Measurements from ENCODE around the gene SYNDIG1L.

SYNDIG1L gene

DNA sequence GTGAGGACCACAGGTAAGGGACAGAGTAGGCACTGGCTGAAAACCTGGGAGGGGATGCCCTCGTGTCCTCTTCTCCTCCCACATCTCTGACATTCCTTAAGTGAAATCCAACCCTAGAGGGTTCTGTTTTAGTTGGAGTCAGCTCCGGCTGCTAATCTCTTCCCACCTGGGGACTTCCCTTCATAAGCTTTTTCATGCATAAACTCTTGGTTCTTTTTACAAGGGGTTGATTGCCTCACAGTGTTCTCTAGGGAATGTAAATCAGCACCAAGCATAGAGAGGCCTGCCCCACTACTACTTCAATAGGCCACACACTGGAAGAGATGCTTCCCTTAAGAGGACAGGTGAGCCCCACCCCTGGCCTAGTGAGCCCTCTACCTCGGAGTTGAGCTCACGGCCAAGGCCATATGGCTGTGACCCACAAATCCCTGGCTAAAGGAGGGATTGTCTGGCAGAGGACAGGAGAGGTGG, 3.2 kb upstream of the SYNDIG1L start:
- no peak for DNase-seq (ENCODE audit: low read depth in 2 of 2)

DNA sequence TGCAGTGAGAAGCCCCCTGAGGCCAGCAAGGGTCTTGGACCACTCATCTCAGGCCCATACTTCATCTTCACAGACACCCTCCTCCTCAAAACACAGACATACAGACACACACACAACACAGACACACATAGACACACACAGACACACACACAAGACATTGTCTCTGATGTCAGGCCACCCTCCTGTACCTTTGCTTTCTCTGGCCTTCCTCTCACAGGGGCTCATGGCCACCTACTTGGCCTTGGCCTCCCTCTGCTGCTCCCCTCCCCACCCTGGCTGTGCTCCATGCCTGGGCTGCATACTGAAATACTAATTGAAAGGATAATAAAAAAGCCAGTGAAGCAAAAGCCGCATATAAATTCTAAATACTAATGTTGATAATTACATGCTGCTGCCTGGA, 1.6 kb upstream of the SYNDIG1L start:
- no peak for DNase-seq (ENCODE audit: low read depth in 2 of 2)

DNA sequence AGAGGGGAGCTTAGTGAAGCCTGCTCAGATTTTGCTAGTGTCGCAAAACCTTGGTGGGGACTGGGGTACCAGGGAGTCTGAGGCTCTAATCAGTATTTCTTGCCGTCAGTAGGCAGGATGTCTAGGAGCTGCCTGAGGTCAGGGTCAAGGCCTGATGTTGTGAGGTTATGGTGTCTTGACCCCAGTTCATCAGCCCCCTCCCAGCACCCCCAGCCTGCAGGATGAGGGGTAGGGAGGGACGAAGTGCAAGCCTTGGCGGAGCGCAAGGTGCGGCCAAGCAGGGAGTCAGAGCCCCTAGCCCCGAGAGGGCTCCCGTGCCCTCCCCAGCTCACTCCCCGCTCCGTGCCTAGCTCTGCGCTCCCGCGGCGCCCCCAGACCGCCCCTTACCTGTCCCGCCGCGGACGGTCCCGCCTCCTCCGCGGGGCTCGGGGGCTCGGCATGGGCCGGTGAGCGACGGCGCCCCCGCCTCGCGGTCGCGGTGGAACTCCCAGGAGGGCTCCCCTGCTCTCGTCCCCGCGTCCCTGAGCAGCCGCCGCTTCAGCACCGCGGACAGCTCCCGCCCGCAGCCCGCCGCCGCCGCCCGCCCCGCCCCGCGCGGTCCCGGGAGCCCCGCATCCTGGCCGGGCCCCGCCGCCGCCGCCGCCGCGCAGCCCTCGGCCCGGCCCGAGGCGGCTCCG, 347 bp downstream of the SYNDIG1L start:
- DNase-seq (ENCODE audit: low read depth in 2 of 2), result peak; percentile 28 to 40

DNA sequence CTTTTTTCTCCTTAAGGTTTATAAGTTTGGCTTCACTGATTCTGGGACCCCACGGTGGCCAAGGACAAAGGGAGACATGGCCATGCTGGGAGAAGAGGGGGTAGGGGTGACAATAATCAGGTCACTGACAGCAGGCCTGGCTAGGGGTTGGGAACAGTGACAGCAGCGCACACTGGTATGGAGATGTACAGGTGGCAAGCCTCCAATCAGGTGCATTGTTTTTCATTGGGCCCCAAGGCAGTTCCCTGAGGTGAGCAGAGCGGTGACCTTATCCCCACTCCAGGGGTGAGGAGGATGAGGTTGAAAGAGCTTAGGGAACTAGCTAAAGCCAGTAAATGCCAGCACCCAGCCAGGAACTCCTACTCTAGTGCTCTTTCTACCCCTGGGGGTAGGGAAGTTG, 1.4 kb downstream of the SYNDIG1L start:
- no peak for DNase-seq (ENCODE audit: low read depth in 2 of 2)

DNA sequence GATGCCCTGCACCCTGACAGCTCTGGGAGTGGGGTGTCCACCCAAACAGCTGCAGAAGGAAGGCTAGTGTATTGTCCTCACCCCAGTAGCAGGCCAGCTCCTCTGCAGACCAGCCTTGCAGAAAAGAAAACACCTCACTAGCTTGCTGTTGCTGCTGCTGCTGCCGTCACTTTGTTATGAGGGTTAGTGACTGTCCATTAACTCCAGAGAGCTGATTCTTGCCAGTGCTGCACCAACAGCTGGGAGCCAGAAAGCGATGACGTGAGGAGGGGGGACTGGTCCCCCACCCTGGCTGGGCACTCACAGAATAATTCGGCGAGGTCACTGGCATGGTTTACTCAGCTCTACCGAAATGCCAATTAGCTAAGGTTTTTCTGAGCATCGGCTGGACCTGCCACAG, 2.8 kb downstream of the SYNDIG1L start:
- DNase-seq (ENCODE audit: low read depth in 2 of 2), result no peak

DNA sequence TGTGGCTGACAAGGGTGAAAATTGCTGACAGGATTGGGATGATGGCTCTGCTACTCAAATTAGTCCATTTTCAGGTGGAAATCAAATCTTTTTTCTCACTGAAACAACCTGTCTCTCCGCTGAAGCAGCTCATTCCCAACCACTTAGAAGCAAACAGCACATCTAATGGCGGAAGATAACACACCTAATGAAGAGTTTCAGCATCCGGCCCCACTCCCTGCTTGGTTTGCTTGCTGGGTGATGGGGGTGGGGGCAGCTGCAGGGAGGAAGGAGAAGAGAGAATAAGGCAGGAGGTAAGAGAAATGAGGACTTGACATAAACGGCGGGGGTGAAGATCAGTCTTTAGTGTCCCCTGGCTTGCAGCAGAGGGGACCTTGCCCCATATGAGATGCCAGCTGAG, 4.0 kb downstream of the SYNDIG1L start:
- no peak for DNase-seq (ENCODE audit: low read depth in 2 of 2)

DNA sequence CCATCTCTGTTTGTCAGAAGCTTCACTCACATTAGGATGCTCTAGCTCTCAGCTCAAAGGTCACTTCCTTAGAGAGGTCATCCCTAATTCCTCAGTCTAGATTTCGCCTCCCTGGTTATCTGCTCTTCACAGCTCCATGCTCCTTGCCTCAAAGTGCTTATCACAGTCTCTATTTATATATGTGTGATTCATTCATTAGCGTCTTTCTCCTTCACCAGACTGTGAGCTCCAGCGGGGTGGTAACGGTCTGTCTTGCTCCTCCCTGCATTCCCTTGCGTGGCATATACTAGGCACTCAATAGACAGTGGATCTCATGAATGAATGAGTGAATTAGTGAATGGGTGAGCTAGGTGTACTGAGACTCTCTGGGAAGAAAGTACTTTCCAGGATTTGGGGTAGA, 6.9 kb downstream of the SYNDIG1L start:
- DNase-seq (ENCODE audit: low read depth in 2 of 2), result no peak

DNA sequence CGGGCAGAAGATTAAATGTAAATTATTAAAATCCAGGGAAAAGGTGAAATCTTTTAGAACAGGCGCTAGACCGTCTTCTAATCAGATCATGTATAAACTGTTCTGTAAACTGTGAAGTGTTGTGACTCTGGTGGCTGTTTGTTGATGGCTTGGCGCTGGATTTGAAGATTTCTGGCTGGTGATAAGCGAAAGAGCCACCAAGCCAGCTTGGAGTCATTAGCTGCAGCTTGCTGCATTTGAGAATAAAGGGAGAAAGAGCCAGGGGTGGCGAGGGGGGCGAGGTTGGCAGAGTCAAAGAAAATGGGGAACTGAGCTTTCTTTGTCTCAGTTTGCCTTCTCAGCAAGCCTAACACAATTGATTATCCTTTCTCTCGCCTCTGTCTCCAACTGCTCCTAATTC, 8.0 kb downstream of the SYNDIG1L start:
- no peak for DNase-seq (ENCODE audit: low read depth in 2 of 2)

DNA sequence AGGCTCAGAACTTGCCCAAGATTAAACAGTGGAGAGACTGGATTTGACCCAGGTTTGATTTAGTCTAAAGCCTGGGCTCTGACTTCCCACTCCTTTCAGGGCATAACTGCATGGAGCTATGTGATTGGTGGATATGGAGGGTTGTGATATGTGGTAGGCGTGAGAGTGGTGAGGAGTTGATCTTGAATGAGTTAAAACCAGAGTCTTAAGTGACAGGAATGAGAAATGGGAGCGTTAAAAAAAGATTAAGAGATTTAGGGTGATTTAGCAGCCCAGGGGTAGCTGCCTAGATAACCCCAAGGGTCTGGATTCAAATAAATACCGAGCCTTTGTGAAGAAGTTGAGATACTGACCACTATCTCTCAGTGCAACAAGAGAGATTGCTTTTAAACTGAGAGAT, 8.4 kb downstream of the SYNDIG1L start:
- DNase-seq (ENCODE audit: low read depth in 2 of 2), result no peak

DNA sequence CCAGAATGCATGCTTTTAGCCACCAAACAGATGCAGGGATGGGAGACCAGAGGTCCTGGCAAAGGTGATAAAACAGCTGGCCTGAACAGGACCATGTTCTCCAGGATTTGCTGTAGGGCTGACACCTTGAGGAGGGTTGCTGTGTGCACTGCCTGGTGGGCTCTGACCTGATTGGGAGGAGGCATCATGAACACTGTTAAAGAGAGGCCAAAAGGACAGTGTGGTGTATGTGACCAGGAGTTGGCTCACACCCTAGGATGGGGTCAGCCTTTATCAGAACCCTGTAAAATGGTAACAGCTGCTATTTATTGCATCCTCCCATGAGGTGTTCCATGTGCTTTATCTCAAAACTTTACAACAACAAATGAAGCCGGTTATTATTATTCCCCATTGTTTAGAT, 8.8 kb downstream of the SYNDIG1L start:
- no peak for DNase-seq (ENCODE audit: low read depth in 2 of 2)

DNA sequence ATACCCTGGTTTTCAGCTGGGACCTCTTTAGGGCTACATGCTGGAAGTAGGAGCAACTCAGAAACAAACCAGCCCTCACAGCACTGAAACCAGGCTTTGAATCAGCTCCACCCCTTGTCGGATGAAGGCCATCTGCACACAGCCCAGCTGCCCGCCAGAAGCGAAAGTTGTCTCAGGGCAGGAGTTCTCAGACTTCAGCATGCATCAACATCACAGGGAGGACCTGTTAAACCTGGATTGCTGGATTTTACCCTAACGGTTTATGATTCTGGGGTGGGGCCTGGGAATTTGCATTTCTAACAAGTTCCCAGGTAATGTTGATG, 10.9 kb downstream of the SYNDIG1L start:
- no peak for DNase-seq (ENCODE audit: low read depth in 2 of 2)

DNA sequence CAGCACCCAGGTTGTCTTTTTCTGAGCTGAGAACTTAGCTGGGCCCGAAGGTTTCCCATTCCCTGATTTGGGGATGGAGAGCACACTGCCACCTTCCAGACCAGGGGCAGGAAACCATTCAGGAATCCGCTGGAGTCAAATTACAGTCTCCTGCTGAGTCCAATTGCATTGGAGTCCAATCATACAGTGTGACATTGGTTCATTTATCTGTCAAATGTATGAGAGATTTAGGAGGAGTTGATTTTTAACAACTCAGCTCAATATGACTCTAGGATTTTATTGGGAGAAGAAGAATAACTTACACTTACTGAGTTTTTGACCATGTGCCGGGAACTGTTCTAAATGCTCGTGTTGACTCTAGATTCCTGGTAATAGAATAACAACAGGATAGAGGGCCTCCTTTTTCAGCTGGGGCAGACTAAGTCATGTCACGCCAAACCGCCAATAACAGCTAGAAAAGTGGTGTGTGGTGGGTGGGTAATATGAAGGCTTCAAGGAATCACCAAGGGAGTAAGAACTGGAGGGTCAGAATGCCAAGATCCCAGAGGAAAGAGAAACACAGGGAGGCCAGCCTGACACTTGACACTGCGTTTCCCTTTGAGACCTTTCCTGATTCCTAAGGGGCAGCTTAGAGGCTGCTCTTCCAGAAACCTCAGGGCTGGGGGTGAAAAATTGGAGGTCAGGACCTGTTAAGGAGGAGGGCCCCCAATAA, 11.5 kb downstream of the SYNDIG1L start:
- DNase-seq (ENCODE audit: low read depth in 2 of 2), result no peak

DNA sequence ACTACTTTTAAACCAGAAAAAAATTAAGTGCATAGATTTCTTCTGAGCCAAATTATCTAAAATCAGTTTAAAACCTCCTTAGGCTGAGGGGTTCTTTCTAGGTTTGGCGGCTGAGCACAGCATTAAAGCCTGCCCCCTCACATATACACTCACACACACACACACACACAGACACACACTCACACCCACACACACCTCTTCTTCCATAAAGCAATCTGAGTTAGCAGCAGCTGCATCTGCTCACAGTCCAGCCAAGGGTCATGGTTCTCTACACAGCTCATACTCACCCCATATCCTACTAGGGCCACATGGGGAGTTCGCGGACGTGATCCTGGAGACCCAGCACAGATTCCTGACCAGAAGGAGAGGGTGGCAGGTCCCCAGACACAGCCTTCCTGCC, 12.4 kb downstream of the SYNDIG1L start:
- no peak for DNase-seq (ENCODE audit: low read depth in 2 of 2)

DNA sequence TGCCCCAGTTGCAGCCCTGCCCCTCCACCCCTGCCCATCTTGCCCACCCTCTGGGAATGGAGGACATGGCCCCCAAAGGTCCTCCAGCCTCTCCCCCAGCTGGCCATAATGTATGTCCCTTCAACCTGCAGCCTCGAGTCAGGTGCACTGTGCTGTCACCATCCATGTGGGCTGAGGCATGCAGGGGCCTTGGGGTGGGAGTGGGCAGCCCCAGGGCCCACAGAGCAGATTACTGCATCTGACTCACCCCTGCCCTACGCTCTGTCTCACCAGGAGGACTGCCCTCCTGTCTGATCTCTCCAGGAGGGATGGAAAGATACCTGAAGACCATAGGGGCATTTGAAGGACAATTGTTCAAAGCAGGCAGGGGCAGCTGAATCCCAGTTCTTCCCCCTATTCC, 13.3 kb downstream of the SYNDIG1L start:
- no peak for DNase-seq (ENCODE audit: low read depth in 2 of 2)

DNA sequence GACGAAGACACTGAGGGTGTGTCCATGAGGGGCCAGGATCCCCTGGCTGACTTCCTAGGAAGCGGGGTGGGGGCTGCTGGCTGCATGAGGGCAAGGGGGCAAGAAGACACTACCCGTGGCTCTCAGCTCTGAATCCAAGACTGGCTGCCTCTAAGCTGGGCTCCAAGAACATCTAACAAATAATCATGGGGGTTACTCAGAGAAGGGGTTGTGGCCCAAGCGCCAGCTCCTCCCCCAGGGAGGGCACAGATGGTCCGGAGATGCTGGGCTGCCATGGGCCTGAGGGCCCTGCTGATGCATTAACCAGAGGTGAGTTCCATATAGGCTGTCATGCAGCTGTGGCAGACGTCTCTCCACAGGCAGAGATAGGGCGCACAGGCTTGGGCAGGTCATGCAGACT, 14.3 kb downstream of the SYNDIG1L start:
- no peak for DNase-seq (ENCODE audit: low read depth in 2 of 2)

DNA sequence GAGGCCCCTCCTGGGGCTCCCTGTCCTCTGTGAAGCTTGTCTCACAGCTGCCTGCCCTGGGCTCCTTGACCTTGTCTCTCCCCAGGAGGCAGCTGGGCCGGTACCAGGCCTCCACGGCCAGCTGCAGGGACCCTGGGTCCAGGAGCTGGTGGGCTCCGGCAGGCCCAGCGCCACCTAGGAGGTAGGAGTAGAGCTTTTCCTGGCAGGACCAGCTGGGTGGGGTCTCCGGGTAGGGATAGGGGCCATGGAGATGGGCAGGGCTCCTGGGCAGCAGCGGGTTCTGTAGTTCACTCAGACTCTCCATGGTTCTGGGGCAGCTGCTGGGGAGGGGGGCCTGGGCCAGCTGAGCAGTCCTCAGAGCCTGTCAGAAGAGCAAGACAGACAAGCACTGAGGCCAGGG, 16.6 kb downstream of the SYNDIG1L start:
- no peak for DNase-seq (ENCODE audit: low read depth in 2 of 2)

DNA sequence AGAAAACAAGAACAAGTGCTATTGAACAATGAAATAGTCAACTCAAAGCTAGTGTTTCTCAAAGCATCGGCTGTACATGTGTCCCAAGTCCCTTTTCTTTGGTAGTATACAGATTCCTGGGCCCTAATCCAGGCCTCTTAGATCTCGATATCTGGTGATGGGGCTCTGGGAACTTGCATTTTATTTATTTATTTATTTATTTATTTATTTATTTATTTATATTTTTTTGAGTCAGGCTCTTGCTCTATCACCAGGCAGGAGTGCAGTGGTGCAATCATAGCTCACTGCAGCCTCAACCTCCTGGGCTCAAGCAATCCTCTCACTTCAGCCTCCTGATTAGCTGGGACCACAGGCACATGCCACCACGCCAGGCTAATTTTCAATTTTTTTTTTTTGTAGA, 17.1 kb downstream of the SYNDIG1L start:
- DNase-seq (ENCODE audit: low read depth in 2 of 2), result no peak

DNA sequence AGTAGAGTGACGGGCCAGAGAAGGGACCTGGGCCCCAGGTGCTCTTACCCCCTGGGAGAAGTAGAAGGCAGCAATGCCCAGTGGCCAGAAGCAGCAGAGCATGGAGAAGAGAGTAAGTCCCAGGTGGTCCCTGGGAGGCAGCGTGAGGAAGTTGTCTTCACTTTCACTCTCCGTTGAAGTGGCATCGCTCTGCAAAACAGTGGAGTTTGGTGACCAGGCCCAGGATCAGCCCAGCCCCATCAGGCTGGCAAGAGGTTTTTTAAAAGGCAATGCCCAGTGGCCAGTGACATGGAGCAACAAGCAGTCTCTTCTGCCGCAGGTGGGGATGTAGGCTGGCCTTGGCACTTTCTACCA, 18.2 kb downstream of the SYNDIG1L start:
- DNase-seq (ENCODE audit: low read depth in 2 of 2), result no peak

DNA sequence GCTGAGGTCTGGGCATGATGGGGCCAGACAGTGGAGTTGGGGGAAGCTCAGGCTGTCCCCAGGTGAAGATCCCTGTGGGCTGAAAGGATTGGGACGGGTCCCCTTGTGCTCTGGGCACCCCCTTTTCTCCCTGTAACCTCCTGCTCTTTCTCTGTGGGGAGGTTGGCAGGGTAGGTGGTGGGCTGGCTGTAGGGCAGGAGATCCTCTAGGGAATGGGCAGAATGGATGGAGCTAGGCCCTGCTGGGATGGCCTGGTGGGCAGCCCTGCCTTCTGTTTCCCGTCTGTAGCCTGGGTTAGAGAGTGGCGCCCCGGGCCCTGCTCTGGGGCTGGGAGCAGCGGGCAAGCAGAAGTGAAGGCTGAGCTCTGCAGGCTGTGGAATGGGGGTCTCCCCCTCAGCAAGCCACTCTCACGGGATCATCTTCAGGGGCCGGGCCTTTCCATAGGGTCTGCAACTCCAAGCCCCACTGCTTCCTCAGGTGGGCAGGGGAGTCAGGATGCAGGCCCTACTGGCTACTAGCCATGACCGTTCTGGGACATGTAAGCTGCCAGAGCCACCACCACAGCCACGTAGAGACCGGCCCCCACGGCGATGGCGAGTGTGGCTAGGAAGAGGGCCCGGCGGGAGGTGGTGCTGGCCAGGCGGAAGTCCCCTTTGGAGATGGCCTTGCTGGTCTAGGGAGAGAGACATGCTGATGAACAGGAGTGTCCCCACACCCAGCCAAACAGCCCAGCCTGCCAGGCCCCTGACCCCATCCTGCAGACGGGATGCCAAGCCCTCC, 18.8 kb downstream of the SYNDIG1L start:
- no peak for DNase-seq (ENCODE audit: low read depth in 2 of 2)

DNA sequence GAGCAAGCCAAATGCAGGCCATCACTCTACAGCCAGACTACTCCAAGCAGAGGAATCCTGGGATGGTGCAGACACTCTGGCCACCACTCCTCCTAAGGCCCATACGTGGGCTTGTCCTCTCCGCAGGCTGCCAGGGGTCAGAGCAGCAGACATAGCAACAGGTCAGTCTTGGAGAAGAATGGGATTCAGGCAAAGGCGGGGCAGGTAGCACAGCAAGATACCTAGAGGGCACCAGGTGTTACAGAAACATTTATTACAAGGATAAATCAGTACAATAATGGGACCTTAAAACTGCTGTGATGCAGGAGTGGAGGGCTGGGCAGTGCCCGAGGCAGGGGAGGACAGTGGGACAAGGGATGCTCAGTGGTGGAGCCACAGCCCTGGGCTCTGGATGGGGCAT, 20.3 kb downstream of the SYNDIG1L start:
- DNase-seq (ENCODE audit: low read depth in 2 of 2), result no peak

DNA sequence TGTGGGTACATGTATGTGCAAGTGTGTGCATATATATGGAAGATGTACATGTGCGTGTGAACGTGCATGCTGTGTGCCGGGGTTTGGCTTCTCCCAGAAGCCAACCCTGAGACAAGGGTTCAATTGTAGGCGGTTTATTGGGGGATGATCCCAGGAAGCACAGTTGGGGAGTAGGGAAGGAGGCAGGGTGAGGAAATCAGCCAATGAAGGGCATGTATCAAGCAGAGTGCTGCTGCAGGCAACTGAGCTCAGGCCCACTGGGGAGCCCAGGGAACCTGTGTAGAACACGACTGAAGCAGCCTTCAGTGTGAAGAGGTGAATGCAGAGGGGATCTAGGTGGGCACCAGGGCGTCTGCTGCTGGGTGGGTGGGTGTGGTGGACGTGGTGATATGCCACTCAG, 21.6 kb downstream of the SYNDIG1L start:
- DNase-seq (ENCODE audit: low read depth in 2 of 2), result no peak

DNA sequence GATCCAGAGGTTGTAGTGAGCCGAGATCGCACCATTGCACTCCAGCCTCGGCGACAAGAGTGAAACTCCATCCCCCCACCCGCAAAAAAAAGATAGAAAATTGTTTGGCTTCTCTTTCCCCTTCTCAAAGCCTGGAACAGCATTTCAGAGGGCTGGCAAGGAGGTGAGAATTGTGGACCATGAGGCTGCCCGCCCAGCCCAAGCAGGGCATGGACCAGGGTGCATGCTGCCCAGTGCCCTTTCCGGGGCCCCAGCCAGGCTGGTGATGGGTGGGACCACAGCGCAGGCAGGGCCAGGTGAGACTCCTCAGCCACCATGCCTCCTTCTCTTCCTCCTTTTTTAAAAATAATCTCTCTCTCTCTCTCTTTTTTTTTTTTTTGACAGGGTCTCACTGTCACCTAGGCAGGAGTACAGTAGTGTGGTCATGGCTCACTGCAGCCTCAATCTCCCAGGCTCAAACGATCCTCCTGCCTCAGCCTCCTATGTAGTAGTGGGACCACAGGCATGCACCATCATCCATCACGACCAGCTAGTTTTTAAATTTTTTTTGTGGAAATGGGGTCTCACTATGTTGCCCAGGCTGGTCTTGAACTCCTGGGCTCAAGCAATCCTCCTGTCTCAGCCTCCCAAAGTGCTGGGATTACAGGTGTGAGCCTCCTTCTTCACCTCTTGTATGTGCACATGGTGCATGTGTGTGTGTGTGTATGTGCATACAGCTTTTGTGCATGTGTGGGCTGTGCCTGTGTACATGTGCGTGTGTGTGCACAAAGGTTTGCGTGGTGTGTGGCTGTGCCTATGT, 22.2 kb downstream of the SYNDIG1L start:
- DNase-seq (ENCODE audit: low read depth in 2 of 2), result no peak
